GM23338 (cell line): ENCODE data around the gene ZNF398.

ENCODE experiments used
- CREB1 ChIP-seq: fragments of 250-450 bp; sonication (Bioruptor Pico); IDR thresholded peaks from 2 replicates; pipeline ENCODE4 v1.5.0; 2020; ENCODE audit warnings: low read depth, mild to moderate bottlenecking, moderate library complexity
- EZH2 ChIP-seq: fragments of 200-600 bp; sonication (generic); IDR thresholded peaks from one replicate; pipeline ENCODE4 v1.8.0; 2017; ENCODE audit warnings: antibody characterized with exemption, mild to moderate bottlenecking, low read depth; ENCODE audit not compliant: unreplicated experiment
- EZH2phosphoT487 ChIP-seq: fragments of 200-600 bp; sonication (generic); IDR thresholded peaks from one replicate; pipeline ENCODE4 v1.8.1; 2018; ENCODE audit warnings: antibody characterized with exemption; ENCODE audit not compliant: unreplicated experiment
- JUNB ChIP-seq: IDR thresholded peaks from one replicate; pipeline ENCODE4 v1.6.1; 2016; ENCODE audit warnings: antibody characterized with exemption; ENCODE audit not compliant: unreplicated experiment
- NANOG ChIP-seq: IDR thresholded peaks from 2 replicates; pipeline ENCODE4 v1.6.1; 2016; ENCODE audit warnings: antibody characterized with exemption, borderline replicate concordance
- POLR2AphosphoS5 ChIP-seq: IDR thresholded peaks from 2 replicates; pipeline ENCODE4 v1.6.1; 2016; ENCODE audit warnings: antibody characterized with exemption, low read depth
- STAT1 ChIP-seq: IDR thresholded peaks from one replicate; pipeline ENCODE4 v1.6.1; 2016; ENCODE audit warnings: antibody characterized with exemption; ENCODE audit not compliant: unreplicated experiment
- ZNF114 ChIP-seq: fragments of 250-450 bp; sonication (Bioruptor Pico); IDR thresholded peaks from 2 replicates; pipeline ENCODE4 v1.5.0; 2020; ENCODE audit warnings: mild to moderate bottlenecking, moderate library complexity
- ZNF331 ChIP-seq: fragments of 250-450 bp; sonication (Bioruptor Pico); IDR thresholded peaks from 2 replicates; pipeline ENCODE4 v1.5.0; 2020; ENCODE audit warnings: low read depth, mild to moderate bottlenecking, moderate library complexity
- TF ChIP-seq, protein P1 (sequence below), 2 experiments: fragments of 200-600 bp in 1 of 2; sonication (generic) in 1 of 2; conservative IDR thresholded peaks; 2 replicates each; pipeline versions ENCODE4 v1.5.1 to v1.6.1; 2016 to 2017; ENCODE audit warnings: antibody characterized with exemption in 2 of 2, low read depth in 2 of 2, mild to moderate bottlenecking in 2 of 2, moderate library complexity in 1 of 2
- TF ChIP-seq, protein P2 (sequence below): IDR thresholded peaks from one replicate; pipeline ENCODE4 v1.6.1; 2018; ENCODE audit warnings: antibody characterized with exemption; ENCODE audit not compliant: unreplicated experiment
- TF ChIP-seq, protein P3 (sequence below): IDR thresholded peaks from 2 replicates; pipeline ENCODE4 v1.6.1; 2016; ENCODE audit warnings: antibody characterized with exemption
- TF ChIP-seq, protein P4 (sequence below): fragments of 250-450 bp; sonication (Bioruptor Pico); IDR thresholded peaks from 2 replicates; pipeline ENCODE4 v1.5.0; 2020; ENCODE audit warnings: mild to moderate bottlenecking, moderate library complexity

DNA sequence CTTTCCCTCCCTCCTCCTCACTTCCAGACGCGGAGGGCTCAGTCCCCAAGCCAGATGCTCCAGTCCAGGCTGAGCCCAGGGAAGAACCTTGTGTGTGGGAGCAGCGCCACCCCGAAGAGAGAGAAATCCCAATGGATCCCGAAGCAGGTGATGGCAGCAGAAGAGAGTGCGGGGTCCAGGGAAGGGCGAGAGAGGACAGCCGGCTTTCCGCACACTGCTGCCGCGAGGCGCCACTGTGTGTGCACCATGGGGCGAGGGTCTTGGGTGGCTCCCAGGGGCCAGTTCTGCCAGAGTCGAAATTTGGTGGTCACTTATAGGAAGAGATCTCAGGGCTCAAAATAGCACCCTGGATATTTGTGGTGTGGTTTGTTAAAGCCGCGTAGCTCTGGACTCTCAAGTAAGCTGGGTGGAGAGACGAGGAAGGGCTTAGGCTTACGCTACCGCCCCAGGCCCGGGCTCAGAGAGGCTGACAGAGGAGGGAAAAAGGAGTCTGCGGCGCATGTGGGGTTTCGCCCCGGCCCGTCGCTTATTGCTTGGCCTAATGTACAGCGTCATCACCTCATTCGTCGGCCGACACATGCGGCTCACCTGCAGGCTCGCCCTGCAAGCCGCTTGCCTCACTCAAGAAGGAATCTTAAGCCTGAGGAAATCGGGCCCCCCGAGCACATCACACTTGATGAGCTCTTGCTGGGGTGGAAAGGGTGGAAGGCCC is 60.2 kb downstream of the ZNF398 start:
- TF ChIP-seq, protein P1, sequence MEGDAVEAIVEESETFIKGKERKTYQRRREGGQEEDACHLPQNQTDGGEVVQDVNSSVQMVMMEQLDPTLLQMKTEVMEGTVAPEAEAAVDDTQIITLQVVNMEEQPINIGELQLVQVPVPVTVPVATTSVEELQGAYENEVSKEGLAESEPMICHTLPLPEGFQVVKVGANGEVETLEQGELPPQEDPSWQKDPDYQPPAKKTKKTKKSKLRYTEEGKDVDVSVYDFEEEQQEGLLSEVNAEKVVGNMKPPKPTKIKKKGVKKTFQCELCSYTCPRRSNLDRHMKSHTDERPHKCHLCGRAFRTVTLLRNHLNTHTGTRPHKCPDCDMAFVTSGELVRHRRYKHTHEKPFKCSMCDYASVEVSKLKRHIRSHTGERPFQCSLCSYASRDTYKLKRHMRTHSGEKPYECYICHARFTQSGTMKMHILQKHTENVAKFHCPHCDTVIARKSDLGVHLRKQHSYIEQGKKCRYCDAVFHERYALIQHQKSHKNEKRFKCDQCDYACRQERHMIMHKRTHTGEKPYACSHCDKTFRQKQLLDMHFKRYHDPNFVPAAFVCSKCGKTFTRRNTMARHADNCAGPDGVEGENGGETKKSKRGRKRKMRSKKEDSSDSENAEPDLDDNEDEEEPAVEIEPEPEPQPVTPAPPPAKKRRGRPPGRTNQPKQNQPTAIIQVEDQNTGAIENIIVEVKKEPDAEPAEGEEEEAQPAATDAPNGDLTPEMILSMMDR (conservative IDR thresholded peaks at IDR 0.05; ENCODE audit: low read depth in 2 of 2) = no peak
- TF ChIP-seq EZH2 (no peak), POLR2AphosphoS5 (no peak), ZNF331 (CRISPR knock-in tag) (no peak), STAT1 (no peak), JUNB (no peak), EZH2phosphoT487 (no peak), CREB1 (CRISPR knock-in tag) (no peak), ZNF114 (CRISPR knock-in tag) (no peak), NANOG (no peak)
- TF ChIP-seq, protein P2, sequence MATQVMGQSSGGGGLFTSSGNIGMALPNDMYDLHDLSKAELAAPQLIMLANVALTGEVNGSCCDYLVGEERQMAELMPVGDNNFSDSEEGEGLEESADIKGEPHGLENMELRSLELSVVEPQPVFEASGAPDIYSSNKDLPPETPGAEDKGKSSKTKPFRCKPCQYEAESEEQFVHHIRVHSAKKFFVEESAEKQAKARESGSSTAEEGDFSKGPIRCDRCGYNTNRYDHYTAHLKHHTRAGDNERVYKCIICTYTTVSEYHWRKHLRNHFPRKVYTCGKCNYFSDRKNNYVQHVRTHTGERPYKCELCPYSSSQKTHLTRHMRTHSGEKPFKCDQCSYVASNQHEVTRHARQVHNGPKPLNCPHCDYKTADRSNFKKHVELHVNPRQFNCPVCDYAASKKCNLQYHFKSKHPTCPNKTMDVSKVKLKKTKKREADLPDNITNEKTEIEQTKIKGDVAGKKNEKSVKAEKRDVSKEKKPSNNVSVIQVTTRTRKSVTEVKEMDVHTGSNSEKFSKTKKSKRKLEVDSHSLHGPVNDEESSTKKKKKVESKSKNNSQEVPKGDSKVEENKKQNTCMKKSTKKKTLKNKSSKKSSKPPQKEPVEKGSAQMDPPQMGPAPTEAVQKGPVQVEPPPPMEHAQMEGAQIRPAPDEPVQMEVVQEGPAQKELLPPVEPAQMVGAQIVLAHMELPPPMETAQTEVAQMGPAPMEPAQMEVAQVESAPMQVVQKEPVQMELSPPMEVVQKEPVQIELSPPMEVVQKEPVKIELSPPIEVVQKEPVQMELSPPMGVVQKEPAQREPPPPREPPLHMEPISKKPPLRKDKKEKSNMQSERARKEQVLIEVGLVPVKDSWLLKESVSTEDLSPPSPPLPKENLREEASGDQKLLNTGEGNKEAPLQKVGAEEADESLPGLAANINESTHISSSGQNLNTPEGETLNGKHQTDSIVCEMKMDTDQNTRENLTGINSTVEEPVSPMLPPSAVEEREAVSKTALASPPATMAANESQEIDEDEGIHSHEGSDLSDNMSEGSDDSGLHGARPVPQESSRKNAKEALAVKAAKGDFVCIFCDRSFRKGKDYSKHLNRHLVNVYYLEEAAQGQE = no peak
- TF ChIP-seq, protein P3, sequence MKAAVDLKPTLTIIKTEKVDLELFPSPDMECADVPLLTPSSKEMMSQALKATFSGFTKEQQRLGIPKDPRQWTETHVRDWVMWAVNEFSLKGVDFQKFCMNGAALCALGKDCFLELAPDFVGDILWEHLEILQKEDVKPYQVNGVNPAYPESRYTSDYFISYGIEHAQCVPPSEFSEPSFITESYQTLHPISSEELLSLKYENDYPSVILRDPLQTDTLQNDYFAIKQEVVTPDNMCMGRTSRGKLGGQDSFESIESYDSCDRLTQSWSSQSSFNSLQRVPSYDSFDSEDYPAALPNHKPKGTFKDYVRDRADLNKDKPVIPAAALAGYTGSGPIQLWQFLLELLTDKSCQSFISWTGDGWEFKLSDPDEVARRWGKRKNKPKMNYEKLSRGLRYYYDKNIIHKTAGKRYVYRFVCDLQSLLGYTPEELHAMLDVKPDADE = no peak
- TF ChIP-seq, protein P4, sequence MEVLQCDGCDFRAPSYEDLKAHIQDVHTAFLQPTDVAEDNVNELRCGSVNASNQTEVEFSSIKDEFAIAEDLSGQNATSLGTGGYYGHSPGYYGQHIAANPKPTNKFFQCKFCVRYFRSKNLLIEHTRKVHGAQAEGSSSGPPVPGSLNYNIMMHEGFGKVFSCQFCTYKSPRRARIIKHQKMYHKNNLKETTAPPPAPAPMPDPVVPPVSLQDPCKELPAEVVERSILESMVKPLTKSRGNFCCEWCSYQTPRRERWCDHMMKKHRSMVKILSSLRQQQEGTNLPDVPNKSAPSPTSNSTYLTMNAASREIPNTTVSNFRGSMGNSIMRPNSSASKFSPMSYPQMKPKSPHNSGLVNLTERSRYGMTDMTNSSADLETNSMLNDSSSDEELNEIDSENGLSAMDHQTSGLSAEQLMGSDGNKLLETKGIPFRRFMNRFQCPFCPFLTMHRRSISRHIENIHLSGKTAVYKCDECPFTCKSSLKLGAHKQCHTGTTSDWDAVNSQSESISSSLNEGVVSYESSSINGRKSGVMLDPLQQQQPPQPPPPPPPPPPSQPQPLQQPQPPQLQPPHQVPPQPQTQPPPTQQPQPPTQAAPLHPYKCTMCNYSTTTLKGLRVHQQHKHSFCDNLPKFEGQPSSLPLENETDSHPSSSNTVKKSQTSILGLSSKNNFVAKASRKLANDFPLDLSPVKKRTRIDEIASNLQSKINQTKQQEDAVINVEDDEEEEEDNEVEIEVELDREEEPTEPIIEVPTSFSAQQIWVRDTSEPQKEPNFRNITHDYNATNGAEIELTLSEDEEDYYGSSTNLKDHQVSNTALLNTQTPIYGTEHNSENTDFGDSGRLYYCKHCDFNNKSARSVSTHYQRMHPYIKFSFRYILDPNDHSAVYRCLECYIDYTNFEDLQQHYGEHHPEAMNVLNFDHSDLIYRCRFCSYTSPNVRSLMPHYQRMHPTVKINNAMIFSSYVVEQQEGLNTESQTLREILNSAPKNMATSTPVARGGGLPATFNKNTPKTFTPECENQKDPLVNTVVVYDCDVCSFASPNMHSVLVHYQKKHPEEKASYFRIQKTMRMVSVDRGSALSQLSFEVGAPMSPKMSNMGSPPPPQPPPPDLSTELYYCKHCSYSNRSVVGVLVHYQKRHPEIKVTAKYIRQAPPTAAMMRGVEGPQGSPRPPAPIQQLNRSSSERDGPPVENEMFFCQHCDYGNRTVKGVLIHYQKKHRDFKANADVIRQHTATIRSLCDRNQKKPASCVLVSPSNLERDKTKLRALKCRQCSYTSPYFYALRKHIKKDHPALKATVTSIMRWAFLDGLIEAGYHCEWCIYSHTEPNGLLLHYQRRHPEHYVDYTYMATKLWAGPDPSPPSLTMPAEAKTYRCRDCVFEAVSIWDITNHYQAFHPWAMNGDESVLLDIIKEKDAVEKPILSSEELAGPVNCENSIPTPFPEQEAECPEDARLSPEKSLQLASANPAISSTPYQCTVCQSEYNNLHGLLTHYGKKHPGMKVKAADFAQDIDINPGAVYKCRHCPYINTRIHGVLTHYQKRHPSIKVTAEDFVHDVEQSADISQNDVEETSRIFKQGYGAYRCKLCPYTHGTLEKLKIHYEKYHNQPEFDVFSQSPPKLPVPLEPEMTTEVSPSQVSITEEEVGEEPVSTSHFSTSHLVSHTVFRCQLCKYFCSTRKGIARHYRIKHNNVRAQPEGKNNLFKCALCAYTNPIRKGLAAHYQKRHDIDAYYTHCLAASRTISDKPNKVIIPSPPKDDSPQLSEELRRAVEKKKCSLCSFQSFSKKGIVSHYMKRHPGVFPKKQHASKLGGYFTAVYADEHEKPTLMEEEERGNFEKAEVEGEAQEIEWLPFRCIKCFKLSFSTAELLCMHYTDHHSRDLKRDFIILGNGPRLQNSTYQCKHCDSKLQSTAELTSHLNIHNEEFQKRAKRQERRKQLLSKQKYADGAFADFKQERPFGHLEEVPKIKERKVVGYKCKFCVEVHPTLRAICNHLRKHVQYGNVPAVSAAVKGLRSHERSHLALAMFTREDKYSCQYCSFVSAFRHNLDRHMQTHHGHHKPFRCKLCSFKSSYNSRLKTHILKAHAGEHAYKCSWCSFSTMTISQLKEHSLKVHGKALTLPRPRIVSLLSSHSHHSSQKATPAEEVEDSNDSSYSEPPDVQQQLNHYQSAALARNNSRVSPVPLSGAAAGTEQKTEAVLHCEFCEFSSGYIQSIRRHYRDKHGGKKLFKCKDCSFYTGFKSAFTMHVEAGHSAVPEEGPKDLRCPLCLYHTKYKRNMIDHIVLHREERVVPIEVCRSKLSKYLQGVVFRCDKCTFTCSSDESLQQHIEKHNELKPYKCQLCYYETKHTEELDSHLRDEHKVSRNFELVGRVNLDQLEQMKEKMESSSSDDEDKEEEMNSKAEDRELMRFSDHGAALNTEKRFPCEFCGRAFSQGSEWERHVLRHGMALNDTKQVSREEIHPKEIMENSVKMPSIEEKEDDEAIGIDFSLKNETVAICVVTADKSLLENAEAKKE = no peak
